ENCODE data around the gene ATL3. TPM values are rescaled to one million over a fixed set of nuclear protein-coding genes. Genes with fewer than 3 reads are reported as not detected.
A peak's percentile ranks its signal among the peaks of the same experiment; 100 is the strongest.

Gene ATL3, protein sequence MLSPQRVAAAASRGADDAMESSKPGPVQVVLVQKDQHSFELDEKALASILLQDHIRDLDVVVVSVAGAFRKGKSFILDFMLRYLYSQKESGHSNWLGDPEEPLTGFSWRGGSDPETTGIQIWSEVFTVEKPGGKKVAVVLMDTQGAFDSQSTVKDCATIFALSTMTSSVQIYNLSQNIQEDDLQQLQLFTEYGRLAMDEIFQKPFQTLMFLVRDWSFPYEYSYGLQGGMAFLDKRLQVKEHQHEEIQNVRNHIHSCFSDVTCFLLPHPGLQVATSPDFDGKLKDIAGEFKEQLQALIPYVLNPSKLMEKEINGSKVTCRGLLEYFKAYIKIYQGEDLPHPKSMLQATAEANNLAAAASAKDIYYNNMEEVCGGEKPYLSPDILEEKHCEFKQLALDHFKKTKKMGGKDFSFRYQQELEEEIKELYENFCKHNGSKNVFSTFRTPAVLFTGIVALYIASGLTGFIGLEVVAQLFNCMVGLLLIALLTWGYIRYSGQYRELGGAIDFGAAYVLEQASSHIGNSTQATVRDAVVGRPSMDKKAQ
- 92.4 and 93.6 TPM in 2 replicates for total RNA-seq (2014; rRNA removed; shearing (Covaris generic); ENCODE audit: low replicate concordance)

DNA sequence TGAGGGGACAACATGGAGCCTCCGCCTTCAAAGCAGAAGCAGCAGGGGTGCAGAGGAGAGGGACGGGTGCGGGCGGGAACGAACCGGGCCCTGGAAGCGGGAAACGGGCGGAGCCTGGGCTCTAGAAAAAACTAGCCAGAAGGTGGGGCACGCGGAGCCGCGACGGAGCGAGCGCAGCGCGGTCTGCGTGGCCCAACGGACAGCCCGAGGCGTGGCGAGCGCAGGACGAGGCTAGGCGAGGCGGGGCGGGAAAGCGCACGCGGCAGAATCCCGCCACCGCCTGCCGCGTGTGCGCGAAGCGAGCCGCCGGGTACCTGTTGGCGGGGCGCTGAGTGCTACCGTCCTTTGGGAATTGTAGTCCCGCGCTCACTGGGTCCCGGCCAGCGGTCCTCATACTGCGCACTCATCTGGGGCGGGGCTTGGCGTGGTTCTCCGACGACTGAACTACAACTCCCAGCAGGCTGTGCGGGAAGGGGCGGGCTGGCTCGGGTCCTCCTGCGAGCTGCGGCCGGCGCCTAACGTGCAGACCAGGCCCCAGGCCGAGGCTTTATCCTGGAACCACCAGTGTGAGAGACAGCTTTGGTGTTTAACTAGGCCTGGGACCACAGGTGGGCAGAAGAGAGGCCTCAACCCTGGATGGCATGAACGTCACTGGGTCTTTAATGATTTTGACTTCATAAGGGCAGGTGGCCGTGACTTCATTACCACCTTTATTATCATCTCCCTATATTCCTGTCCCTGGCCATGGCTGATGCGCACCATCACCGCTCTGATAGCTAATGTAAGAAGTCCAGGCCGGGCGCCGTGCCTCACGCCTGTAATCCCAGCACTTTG lies at the start of gene ATL3:
ATL3 (minus strand) TSS at position 55 of the 834 bp plus-strand sequence; CDS start at position 14, 41 bp downstream.
- Histone ChIP-seq H3K27me3 (no peaks in the 10 kb centered on the region), H3K4me3 (peak within 1 kb of the TSS; percentile 74), H3K9me3 (no peaks in the 10 kb centered on the region), H3K36me3 (peaks cover 7% of the 10 kb centered on the region)
- DNase-seq = peak; percentile 97

DNA sequence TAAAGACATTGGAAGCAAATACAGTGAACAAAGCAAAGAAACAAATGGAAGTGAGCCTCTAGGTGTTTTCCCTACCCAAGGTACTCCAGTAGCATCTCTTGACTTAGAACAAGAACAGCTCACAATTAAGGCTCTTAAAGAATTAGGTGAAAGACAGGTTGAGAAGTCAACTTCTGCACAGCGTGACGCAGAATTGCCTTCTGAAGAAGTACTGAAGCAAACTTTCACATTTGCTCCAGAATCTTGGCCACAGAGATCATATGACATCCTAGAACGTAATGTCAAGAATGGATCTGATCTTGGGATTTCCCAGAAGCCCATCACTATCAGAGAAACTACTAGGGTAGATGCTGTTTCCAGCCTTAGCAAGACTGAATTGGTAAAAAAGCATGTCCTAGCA lies 49.4 kb upstream of the ATL3 start:
- no peak for DNase-seq
- no peaks in the 10 kb centered on the region for H3K9me3 ChIP-seq
- no peaks in the 10 kb centered on the region for H3K27me3 ChIP-seq
- H3K4me3 ChIP-seq = no peak overlapping the region
- H3K36me3 ChIP-seq = peaks cover 14% of the 10 kb centered on the region

DNA sequence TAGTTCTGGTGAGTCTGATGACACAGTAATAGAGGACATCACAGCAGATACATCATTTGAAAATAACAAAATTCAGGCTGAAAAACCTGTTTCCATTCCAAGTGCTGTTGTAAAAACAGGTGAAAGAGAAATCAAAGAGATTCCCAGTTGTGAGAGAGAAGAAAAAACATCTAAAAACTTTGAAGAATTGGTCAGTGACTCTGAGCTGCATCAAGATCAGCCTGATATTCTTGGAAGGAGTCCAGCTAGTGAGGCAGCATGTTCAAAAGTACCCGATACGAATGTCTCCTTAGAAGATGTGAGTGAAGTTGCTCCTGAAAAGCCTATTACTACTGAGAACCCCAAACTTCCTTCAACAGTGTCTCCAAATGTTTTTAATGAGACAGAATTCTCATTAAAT lies 48.8 kb upstream of the ATL3 start:
- no peak for DNase-seq
- H3K36me3 ChIP-seq = peaks cover 18% of the 10 kb centered on the region
- H3K27me3 ChIP-seq = no peaks in the 10 kb centered on the region
- no peak overlapping the region for H3K4me3 ChIP-seq
- no peaks in the 10 kb centered on the region for H3K9me3 ChIP-seq

DNA sequence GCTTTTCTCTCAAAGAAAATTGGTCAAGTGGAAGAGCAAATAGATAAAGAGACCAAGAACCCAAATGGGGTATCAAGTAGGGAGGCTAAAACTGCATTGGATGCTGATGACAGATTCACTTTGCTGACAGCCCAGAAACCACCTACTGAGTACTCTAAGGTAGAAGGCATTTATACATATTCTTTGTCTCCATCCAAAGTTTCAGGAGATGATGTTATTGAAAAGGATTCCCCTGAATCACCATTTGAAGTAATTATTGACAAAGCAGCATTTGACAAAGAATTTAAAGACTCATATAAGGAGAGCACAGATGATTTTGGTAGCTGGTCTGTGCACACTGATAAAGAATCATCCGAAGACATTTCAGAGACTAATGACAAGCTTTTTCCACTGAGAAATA lies 47.8 kb upstream of the ATL3 start:
- no peak for DNase-seq
- Histone ChIP-seq H3K27me3 (no peaks in the 10 kb centered on the region), H3K9me3 (no peaks in the 10 kb centered on the region), H3K36me3 (peaks cover 19% of the 10 kb centered on the region), H3K4me3 (no peak overlapping the region)

DNA sequence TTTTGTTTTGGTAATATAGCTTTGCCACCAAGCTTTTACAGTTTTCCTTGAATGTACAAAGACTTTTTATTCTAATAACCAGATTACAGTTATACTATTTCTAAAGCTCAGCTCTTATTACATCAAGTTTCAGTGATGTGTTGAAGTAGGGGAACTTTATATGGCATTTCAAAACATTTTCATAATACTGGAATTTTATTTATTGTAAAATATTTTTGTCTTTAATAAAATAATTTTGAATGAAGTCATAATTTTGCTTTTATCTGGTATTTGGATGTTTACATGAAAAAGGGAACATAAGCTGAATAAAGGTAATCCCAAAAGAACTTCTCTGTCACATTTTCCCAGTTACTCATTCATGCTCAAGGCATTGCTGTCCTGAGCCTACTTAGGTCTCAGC lies 44.9 kb upstream of the ATL3 start:
- peaks cover 21% of the 10 kb centered on the region for H3K36me3 ChIP-seq
- H3K27me3 ChIP-seq = no peaks in the 10 kb centered on the region
- no peak for DNase-seq
- H3K4me3 ChIP-seq = no peak overlapping the region
- H3K9me3 ChIP-seq = no peaks in the 10 kb centered on the region

DNA sequence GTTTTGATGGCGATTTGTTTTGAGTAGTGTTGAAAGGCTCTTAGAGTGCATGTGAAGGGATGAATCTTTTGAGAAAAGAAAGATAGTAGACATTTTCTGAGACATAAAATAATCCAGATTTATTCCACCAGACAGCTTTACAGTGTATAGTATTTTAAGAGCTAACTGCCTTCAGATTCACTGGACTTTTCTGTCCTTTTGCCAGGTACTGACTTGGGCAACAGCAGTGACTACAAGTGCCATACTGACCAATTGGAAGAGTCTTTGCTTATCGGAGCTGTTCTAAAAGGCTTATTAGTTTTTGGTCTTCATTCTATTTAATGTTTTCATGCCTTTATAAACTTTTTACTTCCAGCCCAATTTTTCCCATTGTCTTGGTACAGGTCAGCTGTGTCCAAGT lies 42.6 kb upstream of the ATL3 start:
- no peak for DNase-seq
- no peaks in the 10 kb centered on the region for H3K27me3 ChIP-seq
- H3K4me3 ChIP-seq = no peak overlapping the region
- no peaks in the 10 kb centered on the region for H3K9me3 ChIP-seq
- peaks cover 11% of the 10 kb centered on the region for H3K36me3 ChIP-seq

DNA sequence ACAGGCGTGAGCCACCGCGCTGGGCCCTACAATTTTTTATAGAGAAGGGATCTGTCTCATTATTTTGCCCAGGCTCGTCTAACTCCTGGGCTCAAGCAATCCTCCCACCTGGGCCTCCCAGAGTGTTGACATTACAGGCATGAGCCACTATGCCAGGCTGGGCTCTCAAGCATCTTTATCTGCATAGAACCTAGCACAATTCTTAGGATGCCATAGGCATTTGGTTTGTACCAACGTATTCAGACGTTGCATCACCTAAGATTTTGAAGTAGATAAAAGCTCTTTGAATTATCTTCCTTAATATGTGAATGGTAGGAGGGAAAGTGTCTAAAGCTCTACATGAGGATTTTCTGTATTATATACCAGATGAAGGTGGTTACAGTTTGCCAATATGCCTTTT lies 40.7 kb upstream of the ATL3 start:
- Histone ChIP-seq H3K4me3 (no peak overlapping the region), H3K9me3 (no peaks in the 10 kb centered on the region), H3K27me3 (no peaks in the 10 kb centered on the region), H3K36me3 (peaks cover 11% of the 10 kb centered on the region)
- no peak for DNase-seq

DNA sequence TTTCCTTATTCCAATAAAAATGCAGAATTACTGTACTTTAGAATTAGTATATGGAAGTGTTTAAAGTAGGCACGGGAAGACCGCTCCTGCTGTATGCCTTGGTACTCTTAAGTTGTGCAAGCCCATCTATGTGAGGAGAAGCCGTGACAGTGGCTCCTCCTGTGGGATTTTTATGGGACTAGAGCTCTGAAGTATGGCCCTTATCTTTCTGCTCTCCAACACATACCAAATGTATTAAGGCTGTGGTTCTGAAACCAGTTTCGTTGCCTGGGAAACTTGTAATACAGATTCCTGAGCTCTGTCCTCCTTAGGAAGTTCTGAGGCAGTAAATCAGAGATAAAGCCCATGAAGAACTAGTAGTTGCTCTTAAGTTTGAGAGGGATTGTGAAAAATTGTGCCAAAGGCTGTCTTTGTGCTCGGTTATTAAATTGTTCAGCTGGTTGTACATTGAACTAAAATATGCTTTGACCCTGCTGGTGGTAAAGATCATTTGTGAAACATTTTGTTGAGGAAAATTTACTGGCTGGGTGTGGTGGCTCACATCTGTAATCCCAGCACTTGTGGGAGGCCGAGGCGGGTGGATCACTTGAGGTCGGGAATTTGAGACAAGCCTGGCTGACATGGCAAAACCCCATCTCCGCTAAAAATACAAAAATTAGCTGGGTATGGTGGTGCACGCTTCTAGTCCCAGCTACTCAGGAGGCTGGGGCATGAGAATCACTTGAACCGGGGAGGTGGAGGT lies 39.5 kb upstream of the ATL3 start:
- Histone ChIP-seq H3K27me3 (no peaks in the 10 kb centered on the region), H3K36me3 (peaks cover 7% of the 10 kb centered on the region), H3K9me3 (no peaks in the 10 kb centered on the region), H3K4me3 (no peak overlapping the region)
- no peak for DNase-seq

DNA sequence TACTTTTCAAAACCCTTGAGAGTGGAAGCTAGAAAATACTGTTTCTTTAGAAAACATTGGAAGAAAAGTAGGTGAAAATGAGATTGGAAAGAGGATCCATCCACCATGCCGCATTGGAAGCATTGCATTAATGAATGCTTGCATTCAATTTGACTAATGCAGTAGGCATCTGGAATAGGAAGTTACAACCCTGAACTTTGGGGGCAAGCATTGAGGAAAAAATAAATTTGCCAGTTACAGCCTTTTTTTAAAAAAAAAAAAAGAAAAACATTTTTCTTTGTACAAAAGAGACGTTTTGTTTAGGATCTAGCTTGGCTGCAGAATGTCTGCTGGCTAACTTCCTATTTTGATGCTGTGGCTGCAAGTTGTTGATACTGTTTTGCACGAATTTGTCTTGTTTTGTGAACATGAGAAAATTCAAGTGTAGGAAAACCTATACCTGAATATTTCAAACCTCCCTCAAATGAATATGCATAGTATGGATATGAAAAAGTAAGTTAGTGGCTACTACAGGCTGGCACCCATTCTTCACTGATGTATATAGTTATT lies 38.2 kb upstream of the ATL3 start:
- DNase-seq = no peak

DNA sequence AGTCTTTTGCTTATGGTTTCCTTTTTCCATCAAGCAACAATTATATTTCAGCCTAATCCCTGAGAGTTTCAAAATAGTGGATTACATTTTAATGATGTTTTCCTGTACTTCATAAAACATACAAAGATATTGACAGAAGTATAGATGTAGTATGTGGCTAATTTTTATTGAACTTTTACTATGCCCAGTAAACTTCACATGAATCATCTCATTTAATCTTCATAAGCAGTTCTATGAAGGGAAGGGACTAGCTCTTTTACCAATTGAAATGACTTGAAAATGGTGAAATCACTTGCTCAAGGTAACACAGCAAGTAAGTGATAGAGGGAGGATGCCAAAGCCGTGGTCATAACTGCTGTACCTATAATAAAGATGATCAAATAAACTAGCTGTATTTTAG lies 37.6 kb upstream of the ATL3 start:
- Histone ChIP-seq H3K4me3 (no peak overlapping the region), H3K27me3 (no peaks in the 10 kb centered on the region), H3K9me3 (no peaks in the 10 kb centered on the region), H3K36me3 (peaks cover 2% of the 10 kb centered on the region; the same call in 1 of the 2 replicates)
- DNase-seq = no peak

More for the DNA sequence above, 38.2 kb upstream of the ATL3 start:
- no peaks in the 10 kb centered on the region for H3K9me3 ChIP-seq
- no peak overlapping the region for H3K4me3 ChIP-seq
- H3K27me3 ChIP-seq = no peaks in the 10 kb centered on the region
- H3K36me3 ChIP-seq = peaks cover 2% of the 10 kb centered on the region; the same call in 1 of the 2 replicates

DNA sequence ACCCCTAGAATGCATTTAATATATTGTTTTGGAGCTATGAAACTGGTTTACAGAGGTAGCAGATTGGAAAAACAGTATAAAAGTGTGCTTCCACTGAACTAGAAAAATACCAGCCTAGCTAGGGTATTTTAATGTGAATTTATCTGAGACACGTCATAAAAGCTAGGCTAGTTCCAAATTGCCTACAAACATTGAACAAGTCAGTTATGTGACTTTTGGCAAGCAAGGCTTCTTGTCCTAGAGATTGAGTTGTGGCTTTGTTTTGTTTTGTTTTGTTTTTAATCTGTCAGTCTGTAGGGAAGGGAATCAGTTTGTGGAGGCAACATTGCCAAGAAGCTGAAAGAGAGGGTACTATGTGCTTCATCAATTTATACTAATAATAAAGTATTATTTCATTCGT lies 34.4 kb upstream of the ATL3 start:
- no peak for DNase-seq
- Histone ChIP-seq H3K4me3 (no peak overlapping the region), H3K36me3 (0 out of 2 replicates have a peak, but pooled peaks cover 3% of the 10 kb centered on the region), H3K27me3 (no peaks in the 10 kb centered on the region), H3K9me3 (no peaks in the 10 kb centered on the region)

DNA sequence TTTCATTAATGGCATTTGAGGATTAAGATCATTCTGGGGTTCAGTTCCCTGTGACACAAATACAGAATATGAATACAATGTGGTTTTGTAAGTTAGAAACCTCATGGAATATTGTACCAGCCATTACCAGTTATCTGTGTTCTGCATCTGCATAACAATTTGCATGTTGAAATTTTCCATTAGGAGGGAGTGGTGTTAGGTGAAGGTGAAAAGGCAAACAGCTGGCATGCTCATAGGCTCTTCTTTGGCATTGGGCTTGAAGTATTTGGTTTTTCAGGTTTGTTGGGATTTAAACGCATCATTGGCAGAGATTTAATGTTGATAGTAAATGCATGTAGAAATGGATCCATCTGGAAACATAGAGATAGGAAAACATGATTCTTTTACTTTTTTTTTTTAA lies 28.7 kb upstream of the ATL3 start:
- no peaks in the 10 kb centered on the region for H3K9me3 ChIP-seq

DNA sequence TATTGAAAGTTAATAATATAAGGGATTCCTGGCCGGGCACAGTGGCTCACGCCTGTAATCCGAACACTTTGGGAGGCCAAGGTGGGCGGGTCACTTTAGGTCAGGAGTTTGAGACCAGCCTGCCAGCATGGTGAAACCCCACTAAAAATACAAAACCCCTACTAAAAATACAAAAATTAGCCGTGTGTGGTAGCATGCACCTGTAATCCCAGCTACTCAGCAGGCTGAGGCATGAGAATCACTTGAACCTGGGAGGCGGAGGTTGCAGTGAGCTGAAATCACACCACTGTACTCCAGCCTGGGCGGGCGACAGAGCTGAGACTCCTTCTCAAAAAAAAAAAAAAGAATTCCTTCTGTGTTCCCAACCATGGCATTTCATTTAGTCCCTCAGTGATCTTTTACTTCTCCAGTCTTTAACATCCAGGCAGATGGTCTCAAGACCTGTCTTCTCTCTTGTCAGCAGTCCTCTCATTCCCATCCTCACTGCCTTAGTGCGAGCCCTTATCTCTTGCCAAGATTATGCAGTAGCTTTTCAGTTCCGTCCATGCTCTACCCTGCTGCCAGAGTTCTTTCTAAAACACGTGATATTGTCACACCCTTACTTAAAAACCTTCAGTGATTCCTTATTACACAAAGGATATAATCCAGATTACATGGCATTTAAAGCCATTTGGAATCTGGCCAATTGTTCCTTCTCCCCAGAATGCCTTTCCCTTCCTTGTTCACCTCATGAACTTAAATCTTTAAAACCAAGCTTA lies 28.0 kb upstream of the ATL3 start:
- Histone ChIP-seq H3K36me3 (peaks cover 3% of the 10 kb centered on the region; the same call in 1 of the 2 replicates), H3K4me3 (no peak overlapping the region), H3K9me3 (no peaks in the 10 kb centered on the region), H3K27me3 (no peaks in the 10 kb centered on the region)
- DNase-seq = no peak

More for the DNA sequence above, 28.7 kb upstream of the ATL3 start:
- Histone ChIP-seq H3K36me3 (peaks cover 3% of the 10 kb centered on the region; the same call in 1 of the 2 replicates), H3K27me3 (no peaks in the 10 kb centered on the region), H3K4me3 (no peak overlapping the region)
- no peak for DNase-seq

DNA sequence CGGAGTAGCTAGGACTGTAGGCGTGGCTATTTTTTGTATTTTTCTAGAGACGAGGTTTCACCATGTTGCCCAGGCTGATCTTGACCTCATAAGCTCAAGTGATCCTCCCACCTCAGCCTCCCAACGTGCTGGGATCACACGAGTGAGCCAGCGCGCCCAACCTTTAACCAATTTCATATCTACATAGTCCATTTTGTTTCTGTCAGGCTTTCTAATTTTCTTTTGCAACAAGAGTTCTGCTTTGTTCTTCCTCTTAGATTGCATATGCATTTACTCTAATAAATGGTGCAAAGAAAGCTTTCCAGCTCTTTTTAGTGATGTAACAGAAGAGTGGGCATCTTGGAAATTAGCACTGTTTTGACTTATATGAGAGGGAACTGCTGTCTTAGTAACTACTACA lies 23.4 kb upstream of the ATL3 start:
- Histone ChIP-seq H3K36me3 (peaks cover 6% of the 10 kb centered on the region; the same call in 1 of the 2 replicates), H3K9me3 (no peaks in the 10 kb centered on the region), H3K27me3 (no peaks in the 10 kb centered on the region), H3K4me3 (no peak overlapping the region)
- DNase-seq = no peak

DNA sequence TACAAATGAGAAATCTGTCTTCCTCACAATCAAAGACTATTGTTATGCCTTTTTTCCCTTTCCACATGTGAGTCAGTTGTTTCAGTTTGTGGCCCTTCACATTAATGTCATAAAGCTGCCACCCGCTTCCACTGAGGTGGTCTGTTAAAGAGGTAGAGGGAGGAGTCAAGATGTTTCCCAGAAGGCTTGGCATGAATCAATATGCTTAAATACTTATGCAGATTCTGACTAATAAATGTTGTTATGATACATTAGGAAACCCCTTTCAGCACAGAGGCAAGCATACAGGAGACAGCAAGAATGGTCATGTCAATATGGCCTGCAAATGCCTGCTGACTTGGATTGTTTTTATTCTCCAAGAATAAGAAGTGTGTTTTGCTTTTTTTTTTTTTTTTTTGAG lies 16.7 kb upstream of the ATL3 start:
- H3K9me3 ChIP-seq = no peaks in the 10 kb centered on the region
- H3K36me3 ChIP-seq = peaks cover 17% of the 10 kb centered on the region
- no peaks in the 10 kb centered on the region for H3K27me3 ChIP-seq
- DNase-seq = no peak
- no peak overlapping the region for H3K4me3 ChIP-seq

DNA sequence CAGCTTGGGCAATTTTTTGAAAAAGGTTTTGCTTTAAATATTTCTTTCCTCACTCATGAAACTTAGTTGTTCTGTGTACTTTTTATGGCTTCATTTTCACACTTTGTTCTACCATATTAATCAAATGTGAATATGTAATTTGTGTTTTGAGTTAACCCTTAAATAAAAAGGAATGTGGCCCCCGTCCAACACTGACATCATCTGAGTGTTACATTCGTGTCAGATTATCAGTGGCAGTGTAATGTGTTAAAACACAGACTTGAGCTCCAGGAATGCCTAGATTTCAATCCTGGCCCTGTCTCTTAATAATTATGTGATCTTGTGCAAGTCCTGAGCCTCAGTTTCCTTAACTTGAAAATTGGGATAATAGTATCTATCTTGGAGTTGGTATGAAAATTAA lies 15.8 kb upstream of the ATL3 start:
- Histone ChIP-seq H3K4me3 (no peak overlapping the region), H3K27me3 (no peaks in the 10 kb centered on the region), H3K9me3 (no peaks in the 10 kb centered on the region), H3K36me3 (peaks cover 17% of the 10 kb centered on the region)
- peak; percentile 23 for DNase-seq
